ENCODE data around the gene VAV3.

Gene VAV3

GRCh38 chr1:107549152-107549810 lies 415.7 kb downstream of the VAV3 start:
- H3K27ac ChIP-seq: no peak overlapping the region
- TF ChIP-seq CTCF (conservative IDR thresholded peaks at IDR 0.05; ENCODE audit: low read depth): no peak
- ChIA-PET CTCF (no interaction called here), POLR2A (ENCODE audit: low non-redundant PET) (no interaction called here)
- no peak for DNase-seq (ENCODE audit: low spot score)

- POLR2A ChIA-PET (ENCODE audit: low non-redundant PET): no interaction called here
- TF ChIP-seq CTCF (conservative IDR thresholded peaks at IDR 0.05; ENCODE audit: low read depth): no peak
- H3K27ac ChIP-seq: no peak overlapping the region
- no peak for DNase-seq (ENCODE audit: low spot score)
- CTCF ChIA-PET: no interaction called here
Measured at GRCh38 chr1:107548276-107548675, 416.7 kb downstream of the VAV3 start.

- H3K27ac ChIP-seq: no peak overlapping the region
- ChIA-PET POLR2A (ENCODE audit: low non-redundant PET) (no interaction called here), CTCF (interaction anchor here (0.5 kb wide), 1 partner anchor 135 kb away, joined by 3 read pairs; no protein-coding TSS in a partner anchor)
- no peak for TF ChIP-seq CTCF (conservative IDR thresholded peaks at IDR 0.05; ENCODE audit: low read depth)
- peak; percentile 55 for DNase-seq (ENCODE audit: low spot score)
Measured at GRCh38 chr1:107547363-107548155, 417.4 kb downstream of the VAV3 start.

- ChIA-PET CTCF (no interaction called here), POLR2A (ENCODE audit: low non-redundant PET) (no interaction called here)
- no peak for DNase-seq (ENCODE audit: low spot score)
- no peak overlapping the region for H3K27ac ChIP-seq
- no peak for TF ChIP-seq CTCF (conservative IDR thresholded peaks at IDR 0.05; ENCODE audit: low read depth)
Measured at GRCh38 chr1:107546576-107546975, 418.4 kb downstream of the VAV3 start.

GRCh38 chr1:107545879-107546278 lies 419.1 kb downstream of the VAV3 start:
- ChIA-PET POLR2A (ENCODE audit: low non-redundant PET) (no interaction called here), CTCF (no interaction called here)
- TF ChIP-seq CTCF (conservative IDR thresholded peaks at IDR 0.05; ENCODE audit: low read depth): no peak
- H3K27ac ChIP-seq: no peak overlapping the region
- DNase-seq (ENCODE audit: low spot score): no peak

GRCh38 chr1:107545056-107545577 lies 419.9 kb downstream of the VAV3 start:
- H3K27ac ChIP-seq: no peak overlapping the region
- ChIA-PET CTCF (no interaction called here), POLR2A (ENCODE audit: low non-redundant PET) (no interaction called here)
- TF ChIP-seq CTCF (conservative IDR thresholded peaks at IDR 0.05; ENCODE audit: low read depth): no peak
- no peak for DNase-seq (ENCODE audit: low spot score)
